GM11168 (cell line): ENCODE results near the gene DCAF8L1.
"Not testable (repeated sequence)": the region's sequence is repeated elsewhere in the genome, so short reads cannot be mapped to it uniquely, and the experiment has no call there.

Experiments used
- in situ Hi-C: fragments of 300-500 bp; cut with MboI; formaldehyde crosslinking; loops from one replicate; pipeline ENCODE4 v1.12.0; 2022; ENCODE audit warnings: low sequenced_read_pairs; ENCODE audit not compliant: unreplicated experiment

Gene DCAF8L1

DNA sequence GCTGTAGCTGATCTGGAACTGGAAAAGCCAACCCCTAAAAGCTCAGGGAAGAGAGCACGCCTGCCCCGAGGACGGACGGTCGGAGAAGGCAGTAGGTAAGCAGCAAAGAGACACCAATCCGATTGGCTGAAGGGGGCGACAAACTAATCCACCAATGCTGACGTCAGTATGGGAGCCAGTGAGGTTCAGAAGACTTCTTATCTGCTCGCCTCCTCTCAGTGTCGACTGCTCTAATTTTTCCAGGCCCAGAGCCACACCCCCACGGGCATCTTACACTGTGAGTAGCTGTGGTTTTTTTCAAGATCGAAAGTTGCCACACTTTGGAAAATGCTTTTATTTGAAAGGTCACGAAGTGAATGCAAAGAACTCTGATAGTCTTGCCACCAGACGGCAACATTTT lies at the start of gene DCAF8L1:
DCAF8L1 (minus strand) TSS at position 101 of the 400 bp plus-strand sequence. CDS start 115 bp downstream, outside the sequence.
- in situ Hi-C loops, result no loop called here

DNA sequence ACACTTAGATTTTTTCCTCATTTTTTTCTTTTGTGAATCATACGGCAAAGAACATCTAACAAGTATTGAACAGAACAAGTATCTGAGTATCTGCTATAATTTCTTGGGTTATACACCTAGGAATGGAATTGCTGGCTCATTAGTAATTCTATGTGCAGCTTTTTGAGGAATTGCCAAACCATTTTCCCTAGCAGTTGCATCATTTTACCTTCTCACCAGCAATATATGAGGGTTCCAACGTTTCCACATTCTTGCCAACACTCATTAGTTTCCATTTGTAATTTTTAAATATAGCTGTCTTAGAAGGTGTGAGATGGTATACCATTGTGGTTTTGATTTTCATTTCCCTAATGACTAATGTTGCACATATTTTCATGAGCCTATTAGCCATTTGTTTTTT lies 41.1 kb upstream of the DCAF8L1 start:
- in situ Hi-C loops, result no loop called here

DNA sequence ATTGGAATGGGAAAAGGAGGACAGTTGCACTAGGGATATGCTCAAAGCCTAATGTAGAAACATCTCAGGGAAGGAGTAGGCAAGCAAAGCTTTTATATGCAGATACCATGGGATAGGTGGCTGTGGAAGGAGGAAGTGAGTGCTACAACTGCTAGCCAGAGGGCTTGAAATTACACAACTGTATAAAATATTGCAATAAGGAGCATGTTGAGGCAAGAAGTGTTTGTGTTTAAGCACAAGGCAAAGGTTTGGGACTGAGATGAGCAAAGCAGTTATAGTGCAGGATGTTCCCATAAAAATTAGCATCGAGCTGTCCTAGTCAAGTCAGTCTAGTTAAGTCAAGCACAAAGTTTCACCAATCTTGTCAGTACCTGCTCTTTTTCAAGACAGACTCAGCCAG lies 35.6 kb upstream of the DCAF8L1 start:
- in situ Hi-C loops, result no loop called here

DNA sequence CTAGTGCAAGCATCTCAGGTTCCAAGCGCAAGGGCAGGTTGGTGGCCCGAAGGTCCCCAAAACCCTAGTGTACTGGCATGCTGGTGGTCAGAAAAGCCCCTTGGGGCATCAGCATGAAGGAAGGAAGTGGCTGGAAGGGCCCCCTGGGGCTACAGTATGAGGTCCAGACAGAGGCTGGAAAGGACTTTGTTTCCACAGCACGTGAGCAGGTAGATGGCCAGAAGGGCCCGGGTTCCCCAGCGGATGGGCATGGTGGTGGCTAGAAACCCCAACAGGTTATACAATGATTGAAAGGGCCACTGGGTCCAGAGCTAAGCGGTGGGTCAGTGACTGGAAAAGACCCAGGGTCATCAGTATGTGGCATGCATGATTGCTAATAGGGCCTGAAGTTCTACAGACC lies 34.7 kb upstream of the DCAF8L1 start:
- in situ Hi-C loops, result no loop called here

DNA sequence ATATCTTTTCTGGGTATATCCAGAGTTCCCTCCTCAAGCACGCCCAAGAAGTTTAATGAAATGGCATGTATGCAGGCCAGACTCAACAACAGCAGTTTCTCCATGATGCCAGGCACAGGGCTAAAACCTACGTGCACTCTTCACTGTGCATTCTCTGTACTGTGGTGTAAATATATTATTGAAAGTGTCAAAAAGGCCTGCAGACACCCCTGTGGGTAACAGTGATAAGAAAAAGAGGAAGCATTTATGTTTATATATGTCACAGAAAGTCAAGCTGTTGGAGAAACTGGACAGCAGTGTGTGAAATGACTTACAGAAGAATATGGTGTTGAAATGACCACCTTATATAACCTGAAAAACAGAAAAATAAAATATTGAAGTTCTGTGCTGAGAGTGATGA lies 29.6 kb upstream of the DCAF8L1 start:
- in situ Hi-C loops, result no loop called here

DNA sequence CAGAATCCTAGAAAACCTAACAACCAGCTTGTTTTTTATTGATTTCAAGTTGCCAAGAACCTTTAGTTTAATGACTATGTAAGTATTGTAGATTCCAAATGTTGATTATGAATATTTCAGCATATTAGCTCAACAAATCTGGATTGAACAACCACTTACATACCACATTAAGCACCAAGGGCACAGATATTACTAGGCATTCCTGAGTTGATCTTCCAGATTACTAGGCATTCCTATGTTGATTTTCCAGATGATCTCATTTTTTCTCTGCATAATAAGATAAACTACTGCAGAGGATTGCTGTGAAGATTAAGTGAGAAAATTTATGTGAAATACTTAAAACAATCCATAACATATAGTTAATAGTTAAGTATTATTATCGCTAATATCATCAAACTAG lies 17.4 kb upstream of the DCAF8L1 start:
- in situ Hi-C loops, result no loop called here

DNA sequence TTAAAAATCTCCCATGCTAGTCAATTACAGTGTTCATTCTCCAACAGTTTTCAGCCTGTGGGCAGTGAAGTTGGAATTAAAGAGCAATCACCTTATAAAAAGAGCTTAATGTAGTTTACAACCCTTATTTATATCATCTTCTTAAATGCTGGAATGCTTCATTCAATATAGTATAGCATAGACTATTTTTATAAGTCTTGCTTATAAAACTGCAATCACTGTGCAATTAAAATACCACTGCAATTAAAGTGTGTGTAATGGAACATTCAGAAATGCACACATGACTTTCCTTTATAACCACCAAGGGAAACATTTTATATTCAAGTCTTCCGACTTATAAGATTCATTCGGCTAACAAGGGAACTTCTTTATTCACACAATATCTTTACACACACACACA lies 16.4 kb upstream of the DCAF8L1 start:
- in situ Hi-C loops, result no loop called here

DNA sequence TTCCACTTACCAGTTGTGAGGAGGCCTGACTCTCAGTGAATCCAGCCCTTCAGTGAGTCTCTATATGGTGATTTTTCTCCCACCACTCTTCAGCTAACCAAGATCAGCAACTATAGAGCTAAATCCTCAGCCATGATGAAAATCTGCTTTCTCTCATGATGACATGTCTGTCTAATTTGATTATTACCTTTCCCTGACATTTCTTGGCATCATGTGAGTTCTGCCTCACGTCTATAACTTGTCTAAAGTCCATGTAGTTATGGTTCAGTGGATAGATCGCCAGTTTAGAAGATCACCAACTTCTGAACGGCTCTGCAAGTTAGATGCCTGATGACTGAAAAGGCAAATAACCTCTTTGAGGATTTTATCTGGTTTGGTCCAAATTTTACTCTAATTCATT lies 14.9 kb upstream of the DCAF8L1 start:
- in situ Hi-C loops, result no loop called here

DNA sequence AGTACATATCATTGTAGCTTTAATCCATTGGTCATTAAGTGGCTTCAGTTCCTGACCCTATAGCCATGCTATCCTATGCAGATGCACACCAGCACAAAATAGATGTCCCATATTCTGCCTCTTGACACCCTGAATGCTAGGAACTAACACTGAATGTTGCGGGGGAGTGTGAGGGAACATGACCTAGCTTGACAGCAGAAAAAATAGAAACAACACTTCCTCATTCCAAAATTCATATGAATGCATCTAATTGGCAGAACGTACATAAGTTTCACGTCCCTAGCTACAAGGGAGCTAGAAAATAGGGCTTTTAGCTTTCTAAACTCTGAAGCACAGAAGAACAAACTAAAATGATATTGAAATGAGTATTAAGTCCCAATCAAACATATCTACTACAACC lies 14.4 kb upstream of the DCAF8L1 start:
- in situ Hi-C loops, result no loop called here

DNA sequence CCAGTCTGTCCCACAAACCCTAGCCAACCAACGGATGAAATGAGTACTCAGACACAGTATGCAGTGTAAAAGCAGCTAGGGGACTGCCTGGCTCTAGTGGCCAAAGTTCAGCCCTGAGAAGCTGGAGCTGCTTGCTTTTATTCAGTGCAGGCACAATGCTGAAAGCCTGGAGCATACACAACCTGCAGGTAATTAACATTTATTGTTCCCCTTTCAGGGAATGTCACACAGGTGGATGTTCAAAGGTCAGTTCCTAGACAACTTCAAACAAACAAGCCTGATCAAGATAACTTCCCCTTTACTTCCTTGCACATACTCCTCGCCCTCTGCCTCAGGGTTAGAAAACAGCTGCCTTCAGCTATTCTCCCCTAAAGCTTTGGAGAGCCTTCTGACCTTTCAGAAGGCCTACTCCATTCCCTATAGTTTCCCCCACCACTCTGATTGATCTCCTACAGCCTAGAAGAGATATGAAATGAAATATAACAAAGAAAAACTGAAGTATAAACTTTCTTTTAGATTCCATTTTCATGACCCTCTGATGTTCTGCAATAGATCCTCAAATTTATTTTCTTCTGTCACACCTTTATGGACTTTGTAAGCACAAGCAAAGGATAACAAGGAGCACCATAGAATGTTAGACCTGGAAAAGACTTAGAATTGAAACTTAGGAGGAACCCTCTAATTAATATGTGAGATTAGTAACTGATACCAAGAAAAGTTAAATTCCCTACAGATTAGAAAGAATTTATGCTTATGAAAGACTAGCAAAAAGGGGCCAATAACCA lies 6.8 kb upstream of the DCAF8L1 start:
- in situ Hi-C loops, result no loop called here

DNA sequence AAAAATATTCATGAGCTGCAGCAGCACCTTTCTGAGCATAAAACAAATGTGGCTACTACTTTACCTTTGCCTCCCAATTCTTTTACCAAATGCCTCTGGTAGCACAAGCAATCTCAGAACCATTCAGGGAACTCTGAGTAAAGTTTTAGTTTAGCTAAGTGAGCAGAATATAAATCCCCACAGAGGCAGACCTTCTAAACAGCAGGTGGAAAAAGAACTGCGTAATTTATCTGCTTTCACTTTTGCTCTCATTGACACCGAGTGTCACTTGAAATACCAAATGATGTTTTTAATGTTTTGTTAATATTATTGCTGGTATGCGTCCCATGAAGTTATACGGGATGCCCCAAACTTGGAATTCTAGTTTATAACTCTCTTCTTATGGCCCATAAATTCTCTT lies 4.3 kb downstream of the DCAF8L1 start:
- in situ Hi-C loops, result not testable (repeated sequence)

DNA sequence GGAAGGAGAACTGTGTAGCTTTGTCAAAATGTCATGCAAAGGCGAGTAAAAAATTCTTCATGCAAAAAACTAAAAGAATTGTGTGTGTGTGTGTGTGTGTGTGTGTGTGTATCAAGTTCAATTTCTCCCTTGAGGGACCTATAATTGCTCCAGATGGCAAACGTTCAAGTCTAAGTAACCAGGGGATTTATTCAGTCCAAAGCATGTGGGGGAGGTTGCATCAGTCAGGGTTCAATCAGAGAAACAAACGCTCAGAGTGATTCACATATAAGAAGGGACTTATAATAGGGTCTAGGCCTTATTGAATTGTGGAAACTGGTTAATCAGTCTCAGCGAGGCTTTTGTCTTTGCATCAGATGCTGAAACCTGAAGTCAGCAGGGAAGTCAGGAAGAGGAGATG lies 5.0 kb downstream of the DCAF8L1 start:
- in situ Hi-C loops, result no loop called here

DNA sequence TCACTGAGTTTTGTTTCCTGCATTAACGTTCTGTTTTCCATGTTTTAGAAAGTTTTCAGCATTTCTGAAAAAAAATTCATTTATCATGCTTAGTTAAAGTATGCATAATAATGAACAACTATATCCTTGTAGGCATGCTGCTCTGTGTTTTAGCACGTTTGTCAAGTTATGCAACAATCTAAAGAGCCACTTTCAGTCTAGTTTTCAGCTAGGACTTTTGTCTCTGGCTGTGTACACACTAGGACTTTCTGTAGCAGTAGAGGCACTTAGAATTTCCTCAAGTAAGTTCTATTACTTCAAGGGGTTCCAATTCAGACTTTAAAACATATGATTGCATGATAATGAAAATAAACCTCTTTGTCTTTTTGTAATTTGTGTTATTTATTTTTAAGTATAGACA lies 12.4 kb downstream of the DCAF8L1 start:
- in situ Hi-C loops, result no loop called here

DNA sequence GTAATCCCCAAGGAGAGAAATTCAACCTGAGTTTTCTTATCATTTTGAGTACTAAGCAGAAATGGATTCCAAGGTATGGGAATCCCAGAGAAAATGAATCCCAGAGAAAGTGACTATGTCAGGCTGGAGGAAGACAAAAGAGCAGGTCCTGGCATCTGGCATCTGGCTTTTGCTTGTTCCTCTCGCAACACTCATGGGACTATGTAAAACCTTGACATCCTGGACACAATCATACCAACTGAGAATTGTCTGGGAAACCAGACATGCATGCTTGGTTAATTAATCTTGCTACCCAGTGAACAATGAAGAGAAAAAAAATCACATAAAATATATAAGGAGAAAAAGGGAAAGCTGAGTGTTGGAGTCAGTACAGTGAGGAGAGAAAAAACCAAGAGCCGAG lies 12.9 kb downstream of the DCAF8L1 start:
- in situ Hi-C loops, result no loop called here

DNA sequence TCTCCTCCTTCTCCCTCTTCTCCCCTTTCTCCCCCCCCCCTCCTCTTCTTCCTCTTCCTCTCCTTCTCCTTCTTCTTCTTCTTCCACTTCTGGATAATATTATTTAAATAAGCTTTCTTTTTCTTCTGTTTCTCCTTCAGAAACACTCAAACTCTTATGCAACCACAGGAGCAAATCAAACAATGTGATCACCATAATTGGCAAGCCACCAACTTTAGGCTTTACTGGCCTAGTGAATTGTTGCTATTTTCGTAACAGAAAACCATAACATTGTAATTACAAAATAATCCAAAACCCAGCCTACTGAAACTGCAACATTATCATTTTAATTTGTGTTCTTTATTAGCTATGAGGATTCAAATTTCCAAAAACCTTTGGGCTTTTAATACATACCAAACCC lies 14.3 kb downstream of the DCAF8L1 start:
- in situ Hi-C loops, result no loop called here

DNA sequence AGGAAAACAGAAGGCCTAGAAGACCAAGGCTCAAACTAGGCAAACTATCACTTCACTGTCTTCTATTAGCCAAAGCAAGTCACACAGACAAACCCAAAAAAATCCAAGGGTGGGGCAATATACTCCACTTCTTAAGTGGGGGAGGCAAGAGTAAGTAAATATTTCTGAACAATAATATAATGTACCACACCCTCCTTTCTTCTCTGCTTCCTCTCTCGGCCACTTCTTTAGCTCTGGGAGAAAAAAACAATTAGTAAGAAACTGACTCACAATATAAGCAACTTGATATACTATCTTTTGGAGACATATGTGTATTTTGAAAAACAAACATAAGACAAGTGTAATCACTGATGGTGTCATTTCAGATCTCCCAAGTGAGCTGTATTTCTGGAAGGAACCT lies 14.8 kb downstream of the DCAF8L1 start:
- in situ Hi-C loops, result no loop called here

DNA sequence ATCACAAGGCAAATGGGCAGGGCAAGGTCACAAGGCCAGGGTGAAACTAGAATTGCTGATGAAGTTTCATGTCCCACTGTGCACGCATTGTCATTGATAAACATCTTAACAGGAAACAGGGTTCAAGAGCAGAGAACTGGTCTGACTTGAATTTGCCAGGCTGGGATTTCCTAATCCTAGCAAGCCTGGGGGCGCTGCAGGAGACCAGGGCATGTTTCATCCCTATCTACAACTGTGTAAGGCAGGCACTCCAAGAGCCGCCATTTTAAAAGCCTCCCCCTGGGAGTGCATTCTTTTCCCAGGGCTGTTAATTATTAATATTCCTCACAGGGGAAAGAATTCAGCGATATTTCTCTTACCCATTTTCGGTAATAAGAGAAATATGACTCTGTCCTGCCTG lies 15.9 kb downstream of the DCAF8L1 start:
- in situ Hi-C loops, result not testable (repeated sequence)

DNA sequence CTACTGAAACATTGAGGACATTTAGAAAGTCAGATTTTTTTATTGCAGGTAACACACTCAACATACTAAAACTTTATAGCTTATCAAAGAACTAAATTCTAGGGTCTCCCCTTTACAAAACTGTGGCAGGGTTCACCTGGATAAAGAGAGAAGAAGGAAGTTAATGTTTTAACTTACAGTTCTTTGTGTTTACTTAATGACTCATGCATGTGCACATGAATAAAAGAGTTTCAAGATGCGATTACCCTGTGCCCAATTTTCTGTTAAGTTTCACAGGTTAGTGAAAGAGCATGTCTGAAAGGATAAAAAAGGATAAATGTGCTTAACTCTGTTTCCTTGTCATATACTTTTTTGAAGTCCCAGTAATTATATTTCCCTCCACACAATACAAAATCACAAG lies 16.8 kb downstream of the DCAF8L1 start:
- in situ Hi-C loops, result no loop called here

DNA sequence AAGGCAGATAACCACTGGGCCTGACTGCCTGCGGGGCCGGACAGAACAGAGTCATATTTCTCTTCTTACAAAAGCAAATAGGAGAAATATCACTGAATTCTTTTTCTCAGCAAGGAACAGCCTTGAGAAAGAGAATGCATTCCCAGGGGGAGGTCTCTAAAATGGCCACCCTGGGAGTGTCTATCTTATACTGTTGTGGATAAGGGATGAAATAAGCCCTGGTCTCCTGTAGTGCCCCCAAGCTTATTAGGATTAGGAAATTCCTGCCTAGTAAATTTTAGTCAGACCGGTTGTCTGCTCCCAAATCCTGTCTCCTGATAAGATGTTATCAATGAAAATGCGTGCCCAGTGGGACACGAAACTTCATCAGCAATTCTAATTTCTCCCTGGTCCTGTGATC lies 20.8 kb downstream of the DCAF8L1 start:
- in situ Hi-C loops, result not testable (repeated sequence)

DNA sequence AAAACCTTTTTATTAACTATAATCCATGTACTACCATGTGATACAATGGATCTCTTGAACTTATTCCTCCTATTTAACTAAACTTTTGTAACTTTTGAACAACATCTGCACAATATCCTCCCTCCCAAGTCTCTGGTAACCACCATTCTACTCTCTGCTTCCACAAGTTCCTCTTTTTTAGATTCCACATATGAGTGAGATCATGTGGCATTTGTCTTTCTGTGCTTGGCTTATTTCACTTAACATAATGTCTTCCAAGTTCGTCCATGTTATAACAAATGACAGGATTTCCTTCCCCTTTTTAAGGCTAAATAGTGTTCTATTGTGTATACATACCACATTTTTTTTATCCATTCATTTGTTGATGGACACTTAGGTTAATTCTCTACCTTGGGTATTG lies 28.1 kb downstream of the DCAF8L1 start:
- in situ Hi-C loops, result no loop called here

DNA sequence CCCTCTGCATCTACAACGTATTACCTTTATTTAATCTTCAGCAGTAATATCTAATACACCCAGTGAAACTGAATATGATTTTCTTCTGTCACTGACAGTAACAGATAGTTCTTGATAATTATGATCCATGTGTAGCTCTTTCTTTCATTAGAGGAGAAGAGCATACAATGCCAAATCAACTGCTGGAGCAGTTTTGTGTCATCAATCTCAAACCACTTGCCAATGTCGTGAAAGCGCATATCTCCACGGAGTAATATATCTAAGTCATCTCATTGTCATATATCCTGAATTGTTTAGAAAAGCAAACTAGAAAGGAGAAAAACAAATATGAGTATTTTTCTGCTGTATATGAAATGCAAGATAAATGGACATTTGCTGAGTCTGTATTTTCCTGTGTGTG lies 47.9 kb downstream of the DCAF8L1 start:
- in situ Hi-C loops, result no loop called here
